ENCODE measurements around the gene RBM45.

GRCh38 chr2:178117725-178118124 lies 5.5 kb downstream of the RBM45 start:
- no peak for TF ChIP-seq CTCF (optimal IDR thresholded peaks at IDR 0.05 in 1 of 3, IDR thresholded peaks at IDR 0.05 in 1 of 3, conservative IDR thresholded peaks at IDR 0.05 in 1 of 3; ENCODE audit: extremely low read depth in 1 of 3, insufficient read depth in 2 of 3, low read length in 3 of 3)
- TF ChIP-seq EZH2 (IDR thresholded peaks at IDR 0.05; ENCODE audit: low read length) = no peak
